Fibroblast of lung (primary cell): ENCODE results near the gene RBP4.

Source experiments
- EZH2 ChIP-seq: IDR thresholded peaks from 2 replicates; pipeline ENCODE4 v1.5.1; 2012; ENCODE audit warnings: low read length, control low read depth, mild to moderate bottlenecking; ENCODE audit errors: missing control alignments
- TF ChIP-seq, protein P1 (sequence below), 2 donors: IDR thresholded peaks in 1 of 2; conservative IDR thresholded peaks in 1 of 2; 1 replicate in 1 of 2; 2 replicates in 1 of 2; pipeline ENCODE4 v1.5.1; 2011 to 2012; ENCODE audit warnings: low read length in 2 of 2, control low read depth in 1 of 2, inconsistent platforms in 1 of 2, low read depth in 1 of 2, mild to moderate bottlenecking in 1 of 2

DNA sequence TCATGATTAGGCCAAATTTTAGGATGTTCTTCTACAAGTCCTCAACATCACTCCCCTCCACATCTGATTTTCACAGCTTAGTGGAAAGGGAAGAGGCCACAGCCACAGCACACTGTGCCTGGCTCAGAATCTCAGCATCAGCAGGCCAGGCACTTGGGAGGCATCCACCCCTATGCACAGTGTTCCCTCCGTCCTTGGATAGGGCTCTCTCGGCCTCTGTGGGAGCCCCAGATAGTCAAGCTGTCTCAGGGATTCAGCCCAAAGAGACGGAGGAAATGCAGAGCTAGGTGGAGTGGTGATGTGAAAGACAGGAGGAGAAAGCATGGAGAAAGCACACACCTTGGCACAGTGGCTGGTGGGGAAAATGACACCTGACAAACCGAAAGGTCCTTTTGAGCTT, 1.3 kb downstream of the RBP4 start:
- TF ChIP-seq, protein P1, sequence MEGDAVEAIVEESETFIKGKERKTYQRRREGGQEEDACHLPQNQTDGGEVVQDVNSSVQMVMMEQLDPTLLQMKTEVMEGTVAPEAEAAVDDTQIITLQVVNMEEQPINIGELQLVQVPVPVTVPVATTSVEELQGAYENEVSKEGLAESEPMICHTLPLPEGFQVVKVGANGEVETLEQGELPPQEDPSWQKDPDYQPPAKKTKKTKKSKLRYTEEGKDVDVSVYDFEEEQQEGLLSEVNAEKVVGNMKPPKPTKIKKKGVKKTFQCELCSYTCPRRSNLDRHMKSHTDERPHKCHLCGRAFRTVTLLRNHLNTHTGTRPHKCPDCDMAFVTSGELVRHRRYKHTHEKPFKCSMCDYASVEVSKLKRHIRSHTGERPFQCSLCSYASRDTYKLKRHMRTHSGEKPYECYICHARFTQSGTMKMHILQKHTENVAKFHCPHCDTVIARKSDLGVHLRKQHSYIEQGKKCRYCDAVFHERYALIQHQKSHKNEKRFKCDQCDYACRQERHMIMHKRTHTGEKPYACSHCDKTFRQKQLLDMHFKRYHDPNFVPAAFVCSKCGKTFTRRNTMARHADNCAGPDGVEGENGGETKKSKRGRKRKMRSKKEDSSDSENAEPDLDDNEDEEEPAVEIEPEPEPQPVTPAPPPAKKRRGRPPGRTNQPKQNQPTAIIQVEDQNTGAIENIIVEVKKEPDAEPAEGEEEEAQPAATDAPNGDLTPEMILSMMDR (conservative IDR thresholded peaks at IDR 0.05 in 1 of 2, IDR thresholded peaks at IDR 0.05 in 1 of 2; ENCODE audit: low read depth in 1 of 2, low read length in 2 of 2), result no peak
- no peak for TF ChIP-seq EZH2
